Endothelial cell (in vitro differentiated cells): ENCODE results near the gene ITSN2. TPM values are rescaled to one million over a fixed set of nuclear protein-coding genes. Genes with fewer than 3 reads are reported as not detected.

ENCODE experiments used
- DNase-seq: peaks from one replicate; pipeline ENCODE4 v3.0.0; 2021; ENCODE audit warnings: low spot score
- H3K27ac Mint-ChIP-seq: one replicate; pipeline ENCODE4 v1.8.0; 2021; ENCODE audit warnings: mixed read lengths, inconsistent platforms; ENCODE audit not compliant: unreplicated experiment
- H3K27me3 Mint-ChIP-seq: one replicate; pipeline ENCODE4 v1.8.0; 2021; ENCODE audit warnings: mild to moderate bottlenecking, moderate library complexity, mixed read lengths, inconsistent platforms; ENCODE audit not compliant: unreplicated experiment
- H3K36me3 Mint-ChIP-seq: one replicate; pipeline ENCODE4 v1.8.0; 2021; ENCODE audit warnings: mild to moderate bottlenecking, low read depth, mixed read lengths, inconsistent platforms; ENCODE audit not compliant: unreplicated experiment
- H3K4me1 Mint-ChIP-seq: one replicate; pipeline ENCODE4 v1.8.0; 2021; ENCODE audit warnings: mild to moderate bottlenecking, mixed read lengths, inconsistent platforms; ENCODE audit not compliant: unreplicated experiment
- H3K4me3 Mint-ChIP-seq: one replicate; pipeline ENCODE4 v1.8.0; 2021; ENCODE audit warnings: mild to moderate bottlenecking, mixed read lengths, inconsistent platforms; ENCODE audit not compliant: unreplicated experiment
- H3K9me3 Mint-ChIP-seq: one replicate; pipeline ENCODE4 v1.8.0; 2021; ENCODE audit warnings: mixed read lengths, inconsistent platforms; ENCODE audit not compliant: unreplicated experiment
- total RNA-seq: library from RNA; stranded (reverse); fragmentation: NEBNext Ultra II Directional; extraction: Animal tissue kit (Norgen Biotek cat#: 25700); gene quantifications from one replicate; pipeline ENCODE4 v1.2.1, GENCODE V29; 2021; ENCODE audit not compliant: unreplicated experiment
- TF ChIP-seq, protein P1 (sequence below): fragments of 200-600 bp; sonication (generic); IDR thresholded peaks from one replicate; pipeline ENCODE4 v1.5.0; 2021; ENCODE audit warnings: antibody characterized with exemption; ENCODE audit not compliant: unreplicated experiment

The ITSN2 gene
- total RNA-seq, 1 donor from 2014 or later, result 73.3 TPM

- no peak overlapping the region for H3K4me3 Mint-ChIP-seq
Observed at GRCh38 chr2:24304631-24305030, 55.7 kb downstream of the ITSN2 start.

GRCh38 chr2:24304098-24304497 lies 56.2 kb downstream of the ITSN2 start:
- Mint-ChIP-seq H3K4me1 (no peaks in the 10 kb centered on the region), H3K36me3 (peaks cover 28% of the 10 kb centered on the region), H3K9me3 (no peaks in the 10 kb centered on the region), H3K4me3 (no peak overlapping the region), H3K27me3 (no peaks in the 10 kb centered on the region), H3K27ac (no peak overlapping the region)
- DNase-seq, result no peak
- TF ChIP-seq, protein P1, sequence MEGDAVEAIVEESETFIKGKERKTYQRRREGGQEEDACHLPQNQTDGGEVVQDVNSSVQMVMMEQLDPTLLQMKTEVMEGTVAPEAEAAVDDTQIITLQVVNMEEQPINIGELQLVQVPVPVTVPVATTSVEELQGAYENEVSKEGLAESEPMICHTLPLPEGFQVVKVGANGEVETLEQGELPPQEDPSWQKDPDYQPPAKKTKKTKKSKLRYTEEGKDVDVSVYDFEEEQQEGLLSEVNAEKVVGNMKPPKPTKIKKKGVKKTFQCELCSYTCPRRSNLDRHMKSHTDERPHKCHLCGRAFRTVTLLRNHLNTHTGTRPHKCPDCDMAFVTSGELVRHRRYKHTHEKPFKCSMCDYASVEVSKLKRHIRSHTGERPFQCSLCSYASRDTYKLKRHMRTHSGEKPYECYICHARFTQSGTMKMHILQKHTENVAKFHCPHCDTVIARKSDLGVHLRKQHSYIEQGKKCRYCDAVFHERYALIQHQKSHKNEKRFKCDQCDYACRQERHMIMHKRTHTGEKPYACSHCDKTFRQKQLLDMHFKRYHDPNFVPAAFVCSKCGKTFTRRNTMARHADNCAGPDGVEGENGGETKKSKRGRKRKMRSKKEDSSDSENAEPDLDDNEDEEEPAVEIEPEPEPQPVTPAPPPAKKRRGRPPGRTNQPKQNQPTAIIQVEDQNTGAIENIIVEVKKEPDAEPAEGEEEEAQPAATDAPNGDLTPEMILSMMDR, result no peak

More at GRCh38 chr2:24304631-24305030, 55.7 kb downstream of the ITSN2 start:
- Mint-ChIP-seq H3K9me3 (no peaks in the 10 kb centered on the region), H3K27ac (no peak overlapping the region), H3K27me3 (no peaks in the 10 kb centered on the region), H3K36me3 (peaks cover 31% of the 10 kb centered on the region), H3K4me1 (no peaks in the 10 kb centered on the region)
- no peak for DNase-seq
- TF ChIP-seq, protein P1, result no peak

- H3K4me1 Mint-ChIP-seq, result no peaks in the 10 kb centered on the region
- no peaks in the 10 kb centered on the region for H3K27me3 Mint-ChIP-seq
- H3K9me3 Mint-ChIP-seq, result no peaks in the 10 kb centered on the region
- TF ChIP-seq, protein P1, result no peak
- no peak for DNase-seq
- H3K27ac Mint-ChIP-seq, result no peak overlapping the region
- no peak overlapping the region for H3K4me3 Mint-ChIP-seq
- H3K36me3 Mint-ChIP-seq, result peaks cover 30% of the 10 kb centered on the region
Observed at GRCh38 chr2:24301599-24301998, 58.7 kb downstream of the ITSN2 start.

DNA sequence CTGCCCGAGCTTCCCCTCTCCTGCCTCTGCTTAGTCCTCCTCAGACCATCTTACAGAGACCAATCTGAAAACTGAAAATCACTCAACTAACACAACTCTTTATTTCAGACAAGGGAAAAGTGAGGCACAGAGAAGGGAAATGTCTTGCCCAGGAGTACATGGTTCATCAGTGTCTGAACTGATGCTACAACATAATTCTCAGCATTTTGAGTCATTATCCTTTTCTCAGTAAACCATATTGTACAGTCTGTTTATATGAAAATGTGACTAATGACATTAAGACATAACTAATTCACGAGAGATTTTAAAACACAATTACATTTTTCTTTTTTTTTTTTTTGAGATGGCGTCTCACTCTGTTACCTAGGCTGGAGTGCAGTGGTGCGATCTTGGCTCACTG lies 62.7 kb downstream of the ITSN2 start:
- no peaks in the 10 kb centered on the region for H3K9me3 Mint-ChIP-seq
- peak overlapping the region; percentile 63 for H3K4me3 Mint-ChIP-seq
- no peak for DNase-seq
- no peaks in the 10 kb centered on the region for H3K4me1 Mint-ChIP-seq
- H3K27me3 Mint-ChIP-seq, result no peaks in the 10 kb centered on the region
- H3K27ac Mint-ChIP-seq, result no peak overlapping the region
- TF ChIP-seq, protein P1, result no peak
- H3K36me3 Mint-ChIP-seq, result peaks cover 43% of the 10 kb centered on the region

DNA sequence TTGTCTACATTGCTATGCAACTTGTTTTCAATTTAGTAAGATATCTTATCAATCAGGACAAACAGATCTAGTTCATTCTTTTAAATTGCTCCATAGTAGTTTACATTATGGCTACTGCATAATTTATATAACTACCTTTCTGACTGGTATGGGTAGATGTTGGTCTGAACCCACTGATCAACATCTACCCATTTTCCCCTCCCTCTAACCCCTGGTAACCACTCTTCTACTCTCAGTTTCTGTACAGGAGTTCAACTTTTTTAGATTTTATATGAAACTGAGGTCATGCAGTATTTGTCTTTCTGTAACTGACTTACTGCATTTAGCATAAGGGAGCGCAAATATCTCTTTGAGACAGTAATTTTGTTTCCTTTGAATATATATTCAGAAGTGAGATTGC lies 73.2 kb downstream of the ITSN2 start:
- Mint-ChIP-seq H3K9me3 (no peaks in the 10 kb centered on the region), H3K36me3 (peaks cover 11% of the 10 kb centered on the region), H3K4me1 (no peaks in the 10 kb centered on the region), H3K27ac (peak overlapping the region; percentile 27), H3K27me3 (peaks cover 4% of the 10 kb centered on the region), H3K4me3 (no peak overlapping the region)
- TF ChIP-seq, protein P1, result no peak
- DNase-seq, result no peak
